Fibroblast of skin of scalp (primary cell): ENCODE data around the gene TTC39B.

ENCODE experiments used
- DNase-seq: peaks from one replicate; pipeline ENCODE4 v3.0.0-alpha.2; 2013

TTC39B gene

GRCh38 chr9:15121630-15122029, 185.4 kb downstream of the TTC39B start:
- DNase-seq, result no peak

- DNase-seq, result no peak
Measured at GRCh38 chr9:15116130-15116580, 190.9 kb downstream of the TTC39B start.

- no peak for DNase-seq
Measured at GRCh38 chr9:15115702-15116101, 191.3 kb downstream of the TTC39B start.

GRCh38 chr9:15115041-15115440, 192.0 kb downstream of the TTC39B start:
- DNase-seq, result no peak
